Measurements from ENCODE around the gene LSP1. TPM values are rescaled to one million over a fixed set of nuclear protein-coding genes. Genes with fewer than 3 reads are reported as not detected.

Gene LSP1
- total and polyA plus RNA-seq, 2 of the 13 experiments (the other 11 are each of a cell fraction or from before 2014, with no cell fraction given), result 0.59 to 1.00 TPM

DNA sequence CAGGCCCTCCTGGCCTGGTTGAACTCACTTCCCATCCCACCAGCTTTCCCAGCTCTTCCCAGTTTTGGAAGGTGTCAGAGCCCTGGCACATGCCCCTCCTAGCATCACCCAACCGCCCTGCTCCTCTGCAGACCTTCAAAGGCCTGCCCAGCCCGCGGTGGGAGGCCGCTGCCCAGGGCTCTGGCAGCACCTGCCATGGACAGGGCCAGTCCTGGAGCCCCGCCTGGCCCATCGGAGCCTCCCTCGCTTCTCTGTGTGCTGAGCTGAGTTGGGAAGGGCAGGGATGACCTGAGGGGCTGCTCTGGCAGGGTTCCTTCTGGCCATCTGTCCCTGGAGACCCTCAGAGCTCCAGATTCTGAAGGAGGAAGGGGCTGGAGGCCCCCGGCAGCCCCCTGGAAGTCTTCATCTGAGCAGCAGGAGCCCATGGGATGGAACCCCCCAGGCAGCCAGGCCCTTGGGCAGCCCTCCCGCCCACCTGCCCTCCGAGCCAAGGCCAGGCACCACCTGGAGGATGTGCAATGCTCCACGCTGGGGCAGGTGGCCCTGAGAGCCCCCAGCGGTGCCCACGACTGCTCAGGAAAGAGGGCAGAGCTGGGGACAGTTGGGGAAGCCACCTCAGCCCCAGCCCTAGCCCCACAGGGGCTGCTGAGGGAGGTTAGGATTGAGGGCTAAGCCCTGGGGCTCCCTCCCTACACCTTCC lies 3.6 kb downstream of the LSP1 start:
- H3K4me1 ChIP-seq (ENCODE audit: insufficient read depth, low read length), result no peaks in the 10 kb centered on the region
- no peak for FAIRE-seq
- BruUV-seq (replicated peaks), result no TSS peak
- no peak overlapping the region for H3K4me3 ChIP-seq (replicated peaks in 1 of 3; ENCODE audit: insufficient read depth in 1 of 3, low read depth in 2 of 3, low read length in 3 of 3)
- no peak overlapping the region for H3K9ac ChIP-seq (ENCODE audit: insufficient read depth, low read depth, low read length)
- POLR2A ChIA-PET, result no interaction called here
- H2AFZ ChIP-seq (ENCODE audit: low read length), result no peak overlapping the region
- no peaks in the 10 kb centered on the region for H3K9me3 ChIP-seq (ENCODE audit: low read length)
- no peaks in the 10 kb centered on the region for H3K79me2 ChIP-seq (ENCODE audit: insufficient read depth, low read length)
- H3K27me3 ChIP-seq (ENCODE audit: control insufficient read depth in 1 of 2, insufficient read depth in 2 of 2, low read length in 2 of 2), result peaks cover 20 to 70% of the 10 kb centered on the region in 2 experiments
- no peak overlapping the region for H3K27ac ChIP-seq (ENCODE audit: extremely low read length, insufficient read depth, low read length)
- H4K20me1 ChIP-seq (ENCODE audit: insufficient read depth, low read length), result no peaks in the 10 kb centered on the region
- no peak; the same call in 2 of the 3 replicates for ATAC-seq
- intact Hi-C loops (cut with micrococcal nuclease; ENCODE audit: unreplicated experiment) (no loop called here), in situ Hi-C loops (cut with HindIII; ENCODE audit: extremely low pct_ligation_motif_present, low pct_unique_long_range_greater_than_20kb) (no loop called here)
- DNase-seq (ENCODE audit: low spot score), result no peak
- no peak overlapping the region for H3K4me2 ChIP-seq (ENCODE audit: low read depth, low read length)
- 7% methylated on average over 3 of the region's 13 CpGs for WGBS (ENCODE audit: low lambda C conversion rate)
- CTCF ChIA-PET (ENCODE audit: low intra/inter-chr PET ratio, low total read pairs), result no interaction called here
- H3K36me3 ChIP-seq (replicated peaks in 1 of 2; ENCODE audit: control insufficient read depth in 1 of 2, insufficient read depth in 2 of 2, low read length in 2 of 2), result no peaks in the 10 kb centered on the region
- TF ChIP-seq TGIF2 (CRISPR knock-in tag; IDR thresholded peaks at IDR 0.05), result no peak
- TF ChIP-seq, protein P1, sequence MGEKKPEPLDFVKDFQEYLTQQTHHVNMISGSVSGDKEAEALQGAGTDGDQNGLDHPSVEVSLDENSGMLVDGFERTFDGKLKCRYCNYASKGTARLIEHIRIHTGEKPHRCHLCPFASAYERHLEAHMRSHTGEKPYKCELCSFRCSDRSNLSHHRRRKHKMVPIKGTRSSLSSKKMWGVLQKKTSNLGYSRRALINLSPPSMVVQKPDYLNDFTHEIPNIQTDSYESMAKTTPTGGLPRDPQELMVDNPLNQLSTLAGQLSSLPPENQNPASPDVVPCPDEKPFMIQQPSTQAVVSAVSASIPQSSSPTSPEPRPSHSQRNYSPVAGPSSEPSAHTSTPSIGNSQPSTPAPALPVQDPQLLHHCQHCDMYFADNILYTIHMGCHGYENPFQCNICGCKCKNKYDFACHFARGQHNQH (CRISPR knock-in tag; IDR thresholded peaks at IDR 0.05), result no peak
- TF ChIP-seq, protein P2, sequence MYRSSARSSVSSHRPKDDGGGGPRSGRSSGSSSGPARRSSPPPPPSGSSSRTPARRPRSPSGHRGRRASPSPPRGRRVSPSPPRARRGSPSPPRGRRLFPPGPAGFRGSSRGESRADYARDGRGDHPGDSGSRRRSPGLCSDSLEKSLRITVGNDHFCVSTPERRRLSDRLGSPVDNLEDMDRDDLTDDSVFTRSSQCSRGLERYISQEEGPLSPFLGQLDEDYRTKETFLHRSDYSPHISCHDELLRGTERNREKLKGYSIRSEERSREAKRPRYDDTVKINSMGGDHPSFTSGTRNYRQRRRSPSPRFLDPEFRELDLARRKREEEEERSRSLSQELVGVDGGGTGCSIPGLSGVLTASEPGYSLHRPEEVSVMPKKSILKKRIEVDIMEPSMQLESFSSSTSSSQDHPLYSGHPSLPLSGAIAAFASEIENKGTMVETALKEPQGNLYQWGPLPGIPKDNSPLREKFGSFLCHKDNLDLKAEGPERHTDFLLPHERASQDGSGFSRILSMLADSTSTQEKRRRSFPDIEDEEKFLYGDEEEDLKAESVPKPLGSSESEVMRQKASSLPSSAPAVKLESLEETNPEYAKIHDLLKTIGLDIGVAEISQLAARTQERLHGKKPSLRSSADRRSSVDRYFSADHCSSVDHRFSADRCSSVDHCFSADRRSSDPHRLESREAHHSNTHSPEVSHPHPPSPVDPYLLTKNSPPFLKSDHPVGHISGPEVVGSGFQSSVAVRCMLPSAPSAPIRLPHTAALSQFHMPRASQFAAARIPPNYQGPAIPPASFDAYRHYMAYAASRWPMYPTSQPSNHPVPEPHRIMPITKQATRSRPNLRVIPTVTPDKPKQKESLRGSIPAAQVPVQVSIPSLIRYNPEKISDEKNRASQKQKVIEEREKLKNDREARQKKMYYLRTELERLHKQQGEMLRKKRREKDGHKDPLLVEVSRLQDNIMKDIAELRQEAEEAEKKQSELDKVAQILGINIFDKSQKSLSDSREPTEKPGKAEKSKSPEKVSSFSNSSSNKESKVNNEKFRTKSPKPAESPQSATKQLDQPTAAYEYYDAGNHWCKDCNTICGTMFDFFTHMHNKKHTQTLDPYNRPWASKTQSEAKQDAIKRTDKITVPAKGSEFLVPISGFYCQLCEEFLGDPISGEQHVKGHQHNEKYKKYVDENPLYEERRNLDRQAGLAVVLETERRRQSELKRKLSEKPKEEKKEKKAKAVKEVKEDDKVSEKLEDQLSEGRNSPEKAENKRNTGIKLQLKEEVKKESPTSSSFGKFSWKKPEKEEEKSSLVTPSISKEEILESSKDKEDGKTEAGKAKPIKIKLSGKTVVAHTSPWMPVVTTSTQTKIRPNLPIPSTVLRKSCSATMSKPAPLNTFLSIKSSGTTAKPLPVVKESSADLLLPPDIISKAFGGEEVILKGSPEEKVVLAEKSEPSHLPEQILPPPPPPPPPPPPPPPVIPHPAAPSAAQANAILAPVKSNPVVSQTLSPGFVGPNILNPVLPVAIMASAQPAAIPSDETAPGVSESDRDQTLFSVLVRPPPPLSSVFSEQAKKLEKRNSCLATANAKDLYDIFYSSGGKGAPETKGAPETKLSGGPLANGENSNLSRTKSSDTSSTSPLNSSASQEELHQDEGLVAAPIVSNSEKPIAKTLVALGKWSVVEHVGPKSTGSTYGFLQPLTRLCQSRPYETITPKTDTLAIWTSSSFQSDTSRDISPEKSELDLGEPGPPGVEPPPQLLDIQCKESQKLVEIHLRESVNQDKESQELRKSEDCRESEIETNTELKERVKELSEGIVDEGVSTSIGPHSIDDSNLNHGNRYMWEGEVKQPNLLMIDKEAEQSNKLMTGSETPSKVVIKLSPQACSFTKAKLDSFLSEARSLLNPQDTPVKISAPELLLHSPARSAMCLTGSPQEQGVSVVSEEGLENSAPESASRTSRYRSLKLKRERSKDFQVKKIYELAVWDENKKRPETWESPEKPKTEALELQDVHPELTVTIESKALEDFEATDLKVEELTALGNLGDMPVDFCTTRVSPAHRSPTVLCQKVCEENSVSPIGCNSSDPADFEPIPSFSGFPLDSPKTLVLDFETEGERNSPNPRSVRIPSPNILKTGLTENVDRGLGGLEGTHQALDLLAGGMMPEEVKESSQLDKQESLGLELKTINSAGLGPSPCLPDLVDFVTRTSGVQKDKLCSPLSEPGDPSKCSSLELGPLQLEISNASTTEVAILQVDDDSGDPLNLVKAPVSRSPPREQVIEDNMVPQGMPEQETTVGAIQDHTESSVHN (CRISPR knock-in tag; IDR thresholded peaks at IDR 0.05), result no peak
- TF ChIP-seq, protein P3, sequence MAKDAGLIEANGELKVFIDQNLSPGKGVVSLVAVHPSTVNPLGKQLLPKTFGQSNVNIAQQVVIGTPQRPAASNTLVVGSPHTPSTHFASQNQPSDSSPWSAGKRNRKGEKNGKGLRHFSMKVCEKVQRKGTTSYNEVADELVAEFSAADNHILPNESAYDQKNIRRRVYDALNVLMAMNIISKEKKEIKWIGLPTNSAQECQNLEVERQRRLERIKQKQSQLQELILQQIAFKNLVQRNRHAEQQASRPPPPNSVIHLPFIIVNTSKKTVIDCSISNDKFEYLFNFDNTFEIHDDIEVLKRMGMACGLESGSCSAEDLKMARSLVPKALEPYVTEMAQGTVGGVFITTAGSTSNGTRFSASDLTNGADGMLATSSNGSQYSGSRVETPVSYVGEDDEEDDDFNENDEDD (CRISPR knock-in tag; IDR thresholded peaks at IDR 0.05; ENCODE audit: borderline replicate concordance), result no peak
- TF ChIP-seq, protein P4, sequence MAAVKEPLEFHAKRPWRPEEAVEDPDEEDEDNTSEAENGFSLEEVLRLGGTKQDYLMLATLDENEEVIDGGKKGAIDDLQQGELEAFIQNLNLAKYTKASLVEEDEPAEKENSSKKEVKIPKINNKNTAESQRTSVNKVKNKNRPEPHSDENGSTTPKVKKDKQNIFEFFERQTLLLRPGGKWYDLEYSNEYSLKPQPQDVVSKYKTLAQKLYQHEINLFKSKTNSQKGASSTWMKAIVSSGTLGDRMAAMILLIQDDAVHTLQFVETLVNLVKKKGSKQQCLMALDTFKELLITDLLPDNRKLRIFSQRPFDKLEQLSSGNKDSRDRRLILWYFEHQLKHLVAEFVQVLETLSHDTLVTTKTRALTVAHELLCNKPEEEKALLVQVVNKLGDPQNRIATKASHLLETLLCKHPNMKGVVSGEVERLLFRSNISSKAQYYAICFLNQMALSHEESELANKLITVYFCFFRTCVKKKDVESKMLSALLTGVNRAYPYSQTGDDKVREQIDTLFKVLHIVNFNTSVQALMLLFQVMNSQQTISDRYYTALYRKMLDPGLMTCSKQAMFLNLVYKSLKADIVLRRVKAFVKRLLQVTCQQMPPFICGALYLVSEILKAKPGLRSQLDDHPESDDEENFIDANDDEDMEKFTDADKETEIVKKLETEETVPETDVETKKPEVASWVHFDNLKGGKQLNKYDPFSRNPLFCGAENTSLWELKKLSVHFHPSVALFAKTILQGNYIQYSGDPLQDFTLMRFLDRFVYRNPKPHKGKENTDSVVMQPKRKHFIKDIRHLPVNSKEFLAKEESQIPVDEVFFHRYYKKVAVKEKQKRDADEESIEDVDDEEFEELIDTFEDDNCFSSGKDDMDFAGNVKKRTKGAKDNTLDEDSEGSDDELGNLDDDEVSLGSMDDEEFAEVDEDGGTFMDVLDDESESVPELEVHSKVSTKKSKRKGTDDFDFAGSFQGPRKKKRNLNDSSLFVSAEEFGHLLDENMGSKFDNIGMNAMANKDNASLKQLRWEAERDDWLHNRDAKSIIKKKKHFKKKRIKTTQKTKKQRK (IDR thresholded peaks at IDR 0.05; ENCODE audit: low read length), result no peak
- TF ChIP-seq ZNF569 (CRISPR knock-in tag; IDR thresholded peaks at IDR 0.05; ENCODE audit: borderline replicate concordance), result no peak
- no peak for TF ChIP-seq ZNF619 (CRISPR knock-in tag; IDR thresholded peaks at IDR 0.05)
- no peak for TF ChIP-seq ARNT (IDR thresholded peaks at IDR 0.05)

Measured in HepG2 (cell line).